Gastrocnemius medialis (tissue), 4 donors: ENCODE data around the gene TRAF4.
A peak's percentile ranks its signal among the peaks of the same experiment; 100 is the strongest.

Source experiments
- POLR2A ChIP-seq, 2 donors: fragments of 450-650 bp; IDR thresholded peaks; one replicate each; pipeline ENCODE4 v1.6.1; 2017; ENCODE audit warnings: antibody characterized with exemption in 2 of 2, mild to moderate bottlenecking in 2 of 2, moderate library complexity in 2 of 2
- TF ChIP-seq, protein P1 (sequence below), 5 experiments: fragments of 450-650 bp in 3 of 5; fragments of 200-600 bp in 2 of 5; sonication (generic) in 2 of 5; IDR thresholded peaks in 4 of 5; conservative IDR thresholded peaks in 1 of 5; 1 replicate in 4 of 5; 2 replicates in 1 of 5; pipeline ENCODE4 v1.5.1; 2016 to 2019; ENCODE audit warnings: antibody characterized with exemption in 5 of 5, mild to moderate bottlenecking in 3 of 5, moderate library complexity in 3 of 5

DNA sequence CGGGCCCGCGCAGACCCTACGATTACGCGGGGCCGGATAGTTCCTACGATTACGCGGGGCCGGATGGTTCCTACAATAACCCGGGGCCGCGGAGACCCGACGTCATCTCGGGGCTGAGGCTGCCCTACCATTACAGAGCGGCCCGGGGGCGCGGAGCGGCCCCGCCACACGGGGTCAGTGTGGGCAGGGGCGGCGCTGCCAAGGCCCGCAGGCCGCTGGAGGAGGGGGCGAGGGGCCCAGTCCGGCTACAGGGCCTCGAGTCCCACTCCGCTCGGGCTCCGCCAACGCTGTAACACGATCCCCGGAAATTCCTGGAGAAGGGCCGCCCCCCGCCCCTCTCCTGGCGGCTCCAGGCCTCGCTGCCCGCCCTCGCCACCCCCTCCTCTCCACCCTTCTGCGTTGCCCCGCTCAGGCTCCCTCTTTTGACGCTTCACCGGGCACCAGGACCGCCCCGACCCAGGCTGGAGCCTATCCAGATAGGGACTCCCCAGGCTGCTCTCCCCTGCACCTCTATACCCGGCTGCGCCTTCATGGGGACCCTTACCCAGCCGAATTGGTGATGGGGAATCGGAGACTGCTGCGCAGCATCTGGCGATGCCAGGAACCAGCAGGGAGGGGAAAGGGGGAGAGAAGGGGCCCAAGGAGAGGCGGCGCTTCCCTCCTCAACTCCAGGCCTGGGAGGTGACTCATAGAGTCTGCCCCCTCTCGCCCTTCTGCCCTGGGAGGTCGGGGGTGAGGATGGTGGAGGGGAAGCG lies 26.1 kb upstream of the TRAF4 start, which contains the start of gene RAB34:
- peak; percentile 35 to 45 for TF ChIP-seq POLR2A (IDR thresholded peaks at IDR 0.05)
- TF ChIP-seq, protein P1, sequence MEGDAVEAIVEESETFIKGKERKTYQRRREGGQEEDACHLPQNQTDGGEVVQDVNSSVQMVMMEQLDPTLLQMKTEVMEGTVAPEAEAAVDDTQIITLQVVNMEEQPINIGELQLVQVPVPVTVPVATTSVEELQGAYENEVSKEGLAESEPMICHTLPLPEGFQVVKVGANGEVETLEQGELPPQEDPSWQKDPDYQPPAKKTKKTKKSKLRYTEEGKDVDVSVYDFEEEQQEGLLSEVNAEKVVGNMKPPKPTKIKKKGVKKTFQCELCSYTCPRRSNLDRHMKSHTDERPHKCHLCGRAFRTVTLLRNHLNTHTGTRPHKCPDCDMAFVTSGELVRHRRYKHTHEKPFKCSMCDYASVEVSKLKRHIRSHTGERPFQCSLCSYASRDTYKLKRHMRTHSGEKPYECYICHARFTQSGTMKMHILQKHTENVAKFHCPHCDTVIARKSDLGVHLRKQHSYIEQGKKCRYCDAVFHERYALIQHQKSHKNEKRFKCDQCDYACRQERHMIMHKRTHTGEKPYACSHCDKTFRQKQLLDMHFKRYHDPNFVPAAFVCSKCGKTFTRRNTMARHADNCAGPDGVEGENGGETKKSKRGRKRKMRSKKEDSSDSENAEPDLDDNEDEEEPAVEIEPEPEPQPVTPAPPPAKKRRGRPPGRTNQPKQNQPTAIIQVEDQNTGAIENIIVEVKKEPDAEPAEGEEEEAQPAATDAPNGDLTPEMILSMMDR (IDR thresholded peaks at IDR 0.05 in 4 of 5, conservative IDR thresholded peaks at IDR 0.05 in 1 of 5) = peak in 2 of 5 experiments; percentile 24 to 37
